Measurements from ENCODE around the gene FA2H. TPM values are rescaled to one million over a fixed set of nuclear protein-coding genes. Genes with fewer than 3 reads are reported as not detected.

The FA2H gene
- polyA plus RNA-seq, 3 donors, result not detected

DNA sequence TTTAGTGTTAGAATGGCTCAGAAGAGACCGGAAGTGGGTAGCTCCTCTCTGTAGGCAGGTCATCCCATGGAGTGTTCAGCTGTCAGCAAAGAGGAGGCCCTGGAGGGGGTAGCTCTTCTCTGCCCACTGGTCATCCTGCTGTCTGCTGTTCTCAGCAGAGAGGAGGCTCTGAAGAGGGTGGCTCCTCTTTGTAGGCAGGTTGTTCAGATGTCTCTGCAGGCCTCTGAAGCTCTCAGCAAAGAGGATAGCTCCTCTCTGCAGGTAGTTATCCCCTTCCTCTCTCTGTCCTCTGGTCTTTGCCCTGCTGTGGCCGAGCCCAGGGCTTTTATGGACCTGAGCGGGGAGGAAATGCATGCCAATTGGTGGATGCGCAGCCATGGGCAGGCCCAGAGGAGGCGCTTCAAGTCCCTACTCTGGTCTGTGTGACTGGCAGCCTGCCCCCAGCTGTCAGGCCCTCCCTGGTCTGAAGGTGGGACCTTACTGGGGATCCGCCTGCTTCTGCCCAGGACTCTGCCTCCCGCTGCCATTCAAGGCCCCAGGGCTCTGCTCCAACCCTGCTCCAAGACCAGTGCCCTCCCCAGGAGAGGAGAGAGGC lies 32.5 kb upstream of the FA2H start:
- DNase-seq, result no peak
- peaks cover 10 to 34% (median 21%) of the 10 kb centered on the region in 7 donors for H3K9me3 Mint-ChIP-seq
- H3K27ac Mint-ChIP-seq, result peak overlapping the region in 1 of 7 donors; percentile 4

DNA sequence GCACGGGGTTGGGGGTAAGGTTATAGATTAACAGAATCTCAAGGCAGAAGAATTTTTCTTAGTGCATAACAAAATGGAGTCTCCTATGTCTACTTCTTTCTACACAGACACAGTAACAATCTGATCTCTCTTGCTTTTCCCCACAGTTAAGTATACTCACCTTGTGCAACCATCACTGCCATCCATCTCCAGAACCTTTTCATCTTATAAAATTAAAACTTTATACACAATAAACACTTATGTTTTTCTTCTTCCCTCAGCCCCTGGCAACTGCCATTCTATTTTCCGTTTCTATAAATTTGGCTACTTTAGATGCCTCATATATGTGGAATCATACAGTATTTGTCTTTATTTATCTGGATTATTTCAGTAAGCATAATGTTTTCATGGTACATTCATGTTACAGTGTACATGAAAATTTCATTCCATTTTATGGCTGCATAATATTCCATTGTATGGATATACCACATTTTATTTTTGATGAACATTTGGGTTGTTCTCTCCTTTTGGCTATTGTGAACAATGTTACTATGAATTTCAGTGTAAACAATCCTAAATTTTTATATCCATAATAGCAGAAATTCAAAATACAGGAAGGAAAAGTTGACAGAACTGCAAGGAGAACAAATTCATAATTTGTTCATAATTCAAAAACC lies 25.7 kb upstream of the FA2H start:
- no peaks in the 10 kb centered on the region for H4K20me1 ChIP-seq (ENCODE audit: insufficient read depth, low read length)
- no peak overlapping the region for H3K4me3 ChIP-seq (replicated peaks in 1 of 3; ENCODE audit: low read depth in 2 of 3, low read length in 3 of 3)
- Mint-ChIP-seq H3K36me3 (no peaks in the 10 kb centered on the region), H3K4me1 (no peaks in the 10 kb centered on the region), H3K9me3 (peaks cover 3 to 17% (median 8%) of the 10 kb centered on the region in 7 donors), H3K27ac (no peak overlapping the region), H3K4me3 (no peak overlapping the region), H3K27me3 (ENCODE audit: low read depth in 3 of 3) (peaks cover 11 to 16% (median 14%) of the 10 kb centered on the region in 3 donors)
- no peak overlapping the region for H3K27ac ChIP-seq (ENCODE audit: low read depth in 1 of 2, low read length in 2 of 2)
- H3K4me2 ChIP-seq (replicated peaks; ENCODE audit: extremely low read depth, low read length, poor library complexity, severe bottlenecking), result no peak overlapping the region
- H3K36me3 ChIP-seq (replicated peaks in 1 of 2; ENCODE audit: control insufficient read depth in 1 of 2, insufficient read depth in 2 of 2, low read length in 2 of 2), result no peaks in the 10 kb centered on the region
- no peaks in the 10 kb centered on the region for H3K4me1 ChIP-seq (ENCODE audit: control insufficient read depth in 1 of 2, insufficient read depth in 2 of 2, low read length in 2 of 2)
- WGBS (ENCODE audit: insufficient coverage), result no CpG with 5 or more reads among the region's 2 CpGs
- TF ChIP-seq, protein P1, sequence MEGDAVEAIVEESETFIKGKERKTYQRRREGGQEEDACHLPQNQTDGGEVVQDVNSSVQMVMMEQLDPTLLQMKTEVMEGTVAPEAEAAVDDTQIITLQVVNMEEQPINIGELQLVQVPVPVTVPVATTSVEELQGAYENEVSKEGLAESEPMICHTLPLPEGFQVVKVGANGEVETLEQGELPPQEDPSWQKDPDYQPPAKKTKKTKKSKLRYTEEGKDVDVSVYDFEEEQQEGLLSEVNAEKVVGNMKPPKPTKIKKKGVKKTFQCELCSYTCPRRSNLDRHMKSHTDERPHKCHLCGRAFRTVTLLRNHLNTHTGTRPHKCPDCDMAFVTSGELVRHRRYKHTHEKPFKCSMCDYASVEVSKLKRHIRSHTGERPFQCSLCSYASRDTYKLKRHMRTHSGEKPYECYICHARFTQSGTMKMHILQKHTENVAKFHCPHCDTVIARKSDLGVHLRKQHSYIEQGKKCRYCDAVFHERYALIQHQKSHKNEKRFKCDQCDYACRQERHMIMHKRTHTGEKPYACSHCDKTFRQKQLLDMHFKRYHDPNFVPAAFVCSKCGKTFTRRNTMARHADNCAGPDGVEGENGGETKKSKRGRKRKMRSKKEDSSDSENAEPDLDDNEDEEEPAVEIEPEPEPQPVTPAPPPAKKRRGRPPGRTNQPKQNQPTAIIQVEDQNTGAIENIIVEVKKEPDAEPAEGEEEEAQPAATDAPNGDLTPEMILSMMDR (IDR thresholded peaks at IDR 0.05), result no peak
- no peaks in the 10 kb centered on the region for H3K27me3 ChIP-seq (ENCODE audit: control insufficient read depth in 2 of 2, insufficient read depth in 2 of 2, low read length in 2 of 2)
- H3K9me3 ChIP-seq (replicated peaks in 1 of 2; ENCODE audit: control insufficient read depth in 1 of 2, insufficient read depth in 1 of 2, low read length in 2 of 2), result no peaks in the 10 kb centered on the region
- DNase-seq, result no peak
- H3K79me2 ChIP-seq (ENCODE audit: insufficient read depth, low read length), result no peaks in the 10 kb centered on the region
- H2AFZ ChIP-seq (ENCODE audit: insufficient read depth, low read depth, low read length, poor library complexity, severe bottlenecking), result no peak overlapping the region
- intact Hi-C loops (cut with micrococcal nuclease), result no loop called here
- H3K9ac ChIP-seq (ENCODE audit: insufficient read depth, low read length, poor library complexity, severe bottlenecking), result no peak overlapping the region

More for the DNA sequence above, 32.5 kb upstream of the FA2H start:
- no peaks in the 10 kb centered on the region for H4K20me1 ChIP-seq (ENCODE audit: insufficient read depth, low read length)
- 93% methylated on average over 5 of the region's 7 CpGs for WGBS (ENCODE audit: insufficient coverage)
- no peaks in the 10 kb centered on the region for H3K36me3 Mint-ChIP-seq
- intact Hi-C loops (cut with micrococcal nuclease), result no loop called here
- TF ChIP-seq, protein P1 (IDR thresholded peaks at IDR 0.05), result no peak
- H3K27ac ChIP-seq (ENCODE audit: low read depth in 1 of 2, low read length in 2 of 2), result no peak overlapping the region
- H3K9me3 ChIP-seq (replicated peaks in 1 of 2; ENCODE audit: control insufficient read depth in 1 of 2, insufficient read depth in 1 of 2, low read length in 2 of 2), result peaks cover 5 to 16% of the 10 kb centered on the region in 2 donors
- H3K4me1 Mint-ChIP-seq, result no peaks in the 10 kb centered on the region
- H2AFZ ChIP-seq (ENCODE audit: insufficient read depth, low read depth, low read length, poor library complexity, severe bottlenecking), result no peak overlapping the region
- H3K36me3 ChIP-seq (replicated peaks in 1 of 2; ENCODE audit: control insufficient read depth in 1 of 2, insufficient read depth in 2 of 2, low read length in 2 of 2), result no peaks in the 10 kb centered on the region
- no peak overlapping the region for H3K9ac ChIP-seq (ENCODE audit: insufficient read depth, low read length, poor library complexity, severe bottlenecking)
- no peaks in the 10 kb centered on the region for H3K27me3 ChIP-seq (ENCODE audit: control insufficient read depth in 2 of 2, insufficient read depth in 2 of 2, low read length in 2 of 2)
- no peak overlapping the region for H3K4me3 ChIP-seq (replicated peaks in 1 of 3; ENCODE audit: low read depth in 2 of 3, low read length in 3 of 3)
- H3K4me2 ChIP-seq (replicated peaks; ENCODE audit: extremely low read depth, low read length, poor library complexity, severe bottlenecking), result no peak overlapping the region
- H3K79me2 ChIP-seq (ENCODE audit: insufficient read depth, low read length), result no peaks in the 10 kb centered on the region
- H3K4me1 ChIP-seq (ENCODE audit: control insufficient read depth in 1 of 2, insufficient read depth in 2 of 2, low read length in 2 of 2), result no peaks in the 10 kb centered on the region
- peaks cover 4 to 10% (median 7%) of the 10 kb centered on the region in 3 donors for H3K27me3 Mint-ChIP-seq (ENCODE audit: low read depth in 3 of 3)
- H3K4me3 Mint-ChIP-seq, result no peak overlapping the region
